HL-60 (cell line): ENCODE results near the gene FAM89B.

Source experiments
- POLR2AphosphoS5 ChIP-seq: IDR thresholded peaks from 2 replicates; pipeline ENCODE4 v1.6.1; 2012; ENCODE audit warnings: low read depth
- TF ChIP-seq, protein P1 (sequence below): IDR thresholded peaks from one replicate; pipeline ENCODE4 v1.5.1; 2011; ENCODE audit warnings: low read length, control low read depth, inconsistent platforms; ENCODE audit not compliant: insufficient read depth

DNA sequence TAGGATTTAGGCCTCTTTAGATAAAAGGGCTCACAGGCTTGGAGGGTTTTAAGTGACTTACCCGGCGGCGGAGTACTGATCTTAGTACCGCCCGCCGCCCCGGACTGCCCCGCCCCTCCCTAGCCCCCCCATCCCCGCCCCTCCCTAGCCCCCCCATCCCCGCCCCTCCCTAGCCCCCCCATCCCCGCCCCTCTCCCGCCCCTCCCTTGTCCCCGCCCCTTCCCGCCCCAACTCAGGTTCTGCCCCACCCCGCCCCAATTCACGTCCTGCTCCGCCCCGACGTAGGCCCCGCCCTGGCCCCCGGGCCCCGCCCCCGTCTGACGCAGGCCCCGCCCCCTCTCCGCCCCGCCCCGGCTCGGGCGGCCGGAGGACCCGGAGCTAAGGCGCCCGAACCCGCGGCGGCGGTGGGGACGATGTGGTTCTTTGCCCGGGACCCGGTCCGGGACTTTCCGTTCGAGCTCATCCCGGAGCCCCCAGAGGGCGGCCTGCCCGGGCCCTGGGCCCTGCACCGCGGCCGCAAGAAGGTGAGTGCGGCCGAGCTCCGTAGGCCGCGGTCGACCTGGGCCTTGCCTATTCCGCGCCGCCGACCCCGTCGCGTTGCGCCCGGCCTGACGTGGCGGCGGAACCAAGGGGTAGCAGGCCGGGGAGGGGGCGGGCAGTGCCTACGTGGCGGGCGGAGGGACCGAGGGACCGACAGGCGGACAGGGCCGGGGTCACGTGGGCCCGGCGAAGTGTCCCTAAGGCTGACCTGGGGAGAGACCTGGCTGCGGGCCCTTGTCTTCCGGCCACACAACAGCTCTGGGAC, 47.4 kb upstream of the FAM89B start, which contains the start of gene SCYL1:
- TF ChIP-seq POLR2AphosphoS5: peak; percentile 30; the same call in 1 of the 2 replicates
- TF ChIP-seq, protein P1, sequence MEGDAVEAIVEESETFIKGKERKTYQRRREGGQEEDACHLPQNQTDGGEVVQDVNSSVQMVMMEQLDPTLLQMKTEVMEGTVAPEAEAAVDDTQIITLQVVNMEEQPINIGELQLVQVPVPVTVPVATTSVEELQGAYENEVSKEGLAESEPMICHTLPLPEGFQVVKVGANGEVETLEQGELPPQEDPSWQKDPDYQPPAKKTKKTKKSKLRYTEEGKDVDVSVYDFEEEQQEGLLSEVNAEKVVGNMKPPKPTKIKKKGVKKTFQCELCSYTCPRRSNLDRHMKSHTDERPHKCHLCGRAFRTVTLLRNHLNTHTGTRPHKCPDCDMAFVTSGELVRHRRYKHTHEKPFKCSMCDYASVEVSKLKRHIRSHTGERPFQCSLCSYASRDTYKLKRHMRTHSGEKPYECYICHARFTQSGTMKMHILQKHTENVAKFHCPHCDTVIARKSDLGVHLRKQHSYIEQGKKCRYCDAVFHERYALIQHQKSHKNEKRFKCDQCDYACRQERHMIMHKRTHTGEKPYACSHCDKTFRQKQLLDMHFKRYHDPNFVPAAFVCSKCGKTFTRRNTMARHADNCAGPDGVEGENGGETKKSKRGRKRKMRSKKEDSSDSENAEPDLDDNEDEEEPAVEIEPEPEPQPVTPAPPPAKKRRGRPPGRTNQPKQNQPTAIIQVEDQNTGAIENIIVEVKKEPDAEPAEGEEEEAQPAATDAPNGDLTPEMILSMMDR: no peak
